GM12878 (cell line): ENCODE data around the gene DNAJC15. TPM values are rescaled to one million over a fixed set of nuclear protein-coding genes. Genes with fewer than 3 reads are reported as not detected.

Experiments
- CREM ChIP-seq: IDR thresholded peaks from 2 replicates; pipeline ENCODE4 v1.6.1; 2014; ENCODE audit warnings: antibody characterized with exemption, low read depth
- ETV6 ChIP-seq, 2 experiments: fragments of 450-650 bp in 1 of 2; IDR thresholded peaks in 1 of 2; conservative IDR thresholded peaks in 1 of 2; 2 replicates each; pipeline ENCODE4 v1.6.1; 2014; ENCODE audit warnings: antibody characterized with exemption in 1 of 2, borderline replicate concordance in 1 of 2, low read depth in 1 of 2, mild to moderate bottlenecking in 1 of 2, moderate library complexity in 1 of 2
- EZH2 ChIP-seq: IDR thresholded peaks from 2 replicates; pipeline ENCODE4 v1.6.1; 2012; ENCODE audit warnings: low read depth, mild to moderate bottlenecking, control low read depth, inconsistent platforms, low read length, borderline replicate concordance; ENCODE audit not compliant: control insufficient read depth
- GATAD2B ChIP-seq: fragments of 450-650 bp; conservative IDR thresholded peaks from 2 replicates; pipeline ENCODE4 v1.6.1; 2017; ENCODE audit warnings: low read depth, mild to moderate bottlenecking, moderate library complexity
- JUNB ChIP-seq: IDR thresholded peaks from 2 replicates; pipeline ENCODE4 v1.6.1; 2016; ENCODE audit warnings: antibody characterized with exemption, mild to moderate bottlenecking
- RFX5 ChIP-seq: IDR thresholded peaks from 2 replicates; pipeline ENCODE4 v1.6.1; 2011; ENCODE audit warnings: low read depth, low read length, improper control_type of control experiment
- SRF ChIP-seq, 2 experiments: IDR thresholded peaks; 2 replicates each; pipeline ENCODE4 v1.6.1; 2011; ENCODE audit warnings: low read depth in 2 of 2, low read length in 2 of 2, mild to moderate bottlenecking in 1 of 2, moderate library complexity in 1 of 2
- STAT3 ChIP-seq: IDR thresholded peaks from 2 replicates; pipeline ENCODE4 v1.6.1; 2011; ENCODE audit warnings: low read depth, low read length, improper control_type of control experiment
- polyA plus RNA-seq, 11 experiments: library from polyadenylated mRNA; depleted of rRNA in 4 of 11; unstranded in 6 of 11; stranded (reverse) in 5 of 11; fragments of >200 nt; fragmentation: Nextera tagmentation in 4 of 11; fragmentation: Illumina TruSeq in 1 of 11; extraction: Ambion mirVana in 4 of 11; extraction: Trizol in 1 of 11; gene quantifications; 1 replicate in 1 of 11; 2 replicates in 10 of 11; pipeline versions ENCODE4 v1.2.1 to v1.2.3, GENCODE V29; 2011 to 2016; ENCODE audit warnings: inconsistent platforms in 2 of 11, missing spikeins in 2 of 11, low read depth in 1 of 11
- total RNA-seq, 4 experiments: library from RNA; depleted of rRNA in 3 of 4; stranded (reverse); fragments of >200 nt in 3 of 4; fragmentation: Illumina TruSeq in 1 of 4; extraction: Trizol in 1 of 4; gene quantifications; 2 replicates each; pipeline versions ENCODE4 v1.2.1 to v1.2.3, GENCODE V29; 2013 to 2021
- TF ChIP-seq, protein P1 (sequence below): IDR thresholded peaks from 2 replicates; pipeline ENCODE4 v1.6.1; 2012; ENCODE audit warnings: mild to moderate bottlenecking, low read depth, low read length
- TF ChIP-seq, protein P2 (sequence below): fragments of 450-650 bp; IDR thresholded peaks from 2 replicates; pipeline ENCODE4 v1.6.1; 2017; ENCODE audit warnings: mild to moderate bottlenecking, moderate library complexity
- TF ChIP-seq, protein P3 (sequence below): fragments of 450-650 bp; formaldehyde crosslinking; IDR thresholded peaks from 2 replicates; pipeline ENCODE4 v1.4.0; 2020; ENCODE audit warnings: mild to moderate bottlenecking, moderate library complexity
- TF ChIP-seq, protein P4 (sequence below): fragments of 450-650 bp; IDR thresholded peaks from 2 replicates; pipeline ENCODE4 v1.6.1; 2016; ENCODE audit warnings: mild to moderate bottlenecking, moderate library complexity, borderline replicate concordance

Gene DNAJC15
- total and polyA plus RNA-seq, 10 of the 15 experiments (the other 5 are each of a cell fraction or from before 2014, with no cell fraction given) = 13.1 to 104 (median 54.4) TPM

DNA sequence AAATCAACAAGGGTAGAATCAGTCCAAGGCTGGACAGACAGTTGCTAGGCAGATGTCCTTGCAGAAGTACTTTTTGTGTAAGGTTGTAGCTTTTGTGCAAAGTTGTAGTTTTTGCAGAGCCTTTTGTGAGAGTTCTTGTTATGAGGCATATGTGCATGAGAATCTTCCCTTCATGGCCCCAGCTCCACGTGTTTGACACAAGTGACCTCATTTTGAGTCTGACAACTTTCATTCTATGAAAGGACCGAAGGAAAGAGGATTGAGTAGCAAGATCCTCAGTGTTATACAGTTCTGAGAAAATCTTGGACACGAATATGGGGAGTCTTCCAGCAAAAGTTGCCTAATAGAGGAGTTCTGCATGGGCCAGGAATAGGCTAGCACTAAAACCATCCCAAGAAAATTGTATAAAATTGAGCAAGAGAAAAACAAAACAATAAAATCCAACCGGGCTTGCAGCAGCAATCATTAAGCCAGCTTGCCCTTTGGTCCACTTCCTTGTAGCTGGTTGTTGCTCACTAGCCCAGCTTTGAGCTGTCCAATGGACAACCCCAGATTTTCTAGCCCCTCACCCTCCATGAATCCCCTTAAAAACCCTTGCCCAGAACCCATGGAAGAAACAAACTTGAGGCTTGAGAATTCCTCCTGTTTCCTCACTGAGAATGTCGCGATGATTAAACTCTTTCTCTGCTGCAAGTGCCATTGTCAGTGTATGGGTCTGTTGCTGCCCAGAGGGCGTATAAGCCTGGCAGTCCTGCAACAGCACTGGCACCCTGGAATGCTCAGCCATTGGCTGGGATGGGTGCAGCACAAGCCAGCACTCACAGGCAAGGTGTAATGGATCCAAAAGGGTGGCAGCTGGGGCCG, 37.8 kb upstream of the DNAJC15 start (continued):
- TF ChIP-seq GATAD2B (no peak), JUNB (no peak; the same call in 1 of the 2 replicates), CREM (no peak), RFX5 (0 out of 2 replicates have a peak, but pooled peaks have one; percentile 40), STAT3 (no peak), ETV6 (conservative IDR thresholded peaks at IDR 0.05 in 1 of 2, IDR thresholded peaks at IDR 0.05 in 1 of 2; ENCODE audit: borderline replicate concordance in 1 of 2, low read depth in 1 of 2) (no peak), SRF (IDR thresholded peaks at IDR 0.05; ENCODE audit: low read depth in 2 of 2, low read length in 2 of 2) (no peak), EZH2 (no peak)
- TF ChIP-seq, protein P1, sequence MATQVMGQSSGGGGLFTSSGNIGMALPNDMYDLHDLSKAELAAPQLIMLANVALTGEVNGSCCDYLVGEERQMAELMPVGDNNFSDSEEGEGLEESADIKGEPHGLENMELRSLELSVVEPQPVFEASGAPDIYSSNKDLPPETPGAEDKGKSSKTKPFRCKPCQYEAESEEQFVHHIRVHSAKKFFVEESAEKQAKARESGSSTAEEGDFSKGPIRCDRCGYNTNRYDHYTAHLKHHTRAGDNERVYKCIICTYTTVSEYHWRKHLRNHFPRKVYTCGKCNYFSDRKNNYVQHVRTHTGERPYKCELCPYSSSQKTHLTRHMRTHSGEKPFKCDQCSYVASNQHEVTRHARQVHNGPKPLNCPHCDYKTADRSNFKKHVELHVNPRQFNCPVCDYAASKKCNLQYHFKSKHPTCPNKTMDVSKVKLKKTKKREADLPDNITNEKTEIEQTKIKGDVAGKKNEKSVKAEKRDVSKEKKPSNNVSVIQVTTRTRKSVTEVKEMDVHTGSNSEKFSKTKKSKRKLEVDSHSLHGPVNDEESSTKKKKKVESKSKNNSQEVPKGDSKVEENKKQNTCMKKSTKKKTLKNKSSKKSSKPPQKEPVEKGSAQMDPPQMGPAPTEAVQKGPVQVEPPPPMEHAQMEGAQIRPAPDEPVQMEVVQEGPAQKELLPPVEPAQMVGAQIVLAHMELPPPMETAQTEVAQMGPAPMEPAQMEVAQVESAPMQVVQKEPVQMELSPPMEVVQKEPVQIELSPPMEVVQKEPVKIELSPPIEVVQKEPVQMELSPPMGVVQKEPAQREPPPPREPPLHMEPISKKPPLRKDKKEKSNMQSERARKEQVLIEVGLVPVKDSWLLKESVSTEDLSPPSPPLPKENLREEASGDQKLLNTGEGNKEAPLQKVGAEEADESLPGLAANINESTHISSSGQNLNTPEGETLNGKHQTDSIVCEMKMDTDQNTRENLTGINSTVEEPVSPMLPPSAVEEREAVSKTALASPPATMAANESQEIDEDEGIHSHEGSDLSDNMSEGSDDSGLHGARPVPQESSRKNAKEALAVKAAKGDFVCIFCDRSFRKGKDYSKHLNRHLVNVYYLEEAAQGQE = no peak
- TF ChIP-seq, protein P2, sequence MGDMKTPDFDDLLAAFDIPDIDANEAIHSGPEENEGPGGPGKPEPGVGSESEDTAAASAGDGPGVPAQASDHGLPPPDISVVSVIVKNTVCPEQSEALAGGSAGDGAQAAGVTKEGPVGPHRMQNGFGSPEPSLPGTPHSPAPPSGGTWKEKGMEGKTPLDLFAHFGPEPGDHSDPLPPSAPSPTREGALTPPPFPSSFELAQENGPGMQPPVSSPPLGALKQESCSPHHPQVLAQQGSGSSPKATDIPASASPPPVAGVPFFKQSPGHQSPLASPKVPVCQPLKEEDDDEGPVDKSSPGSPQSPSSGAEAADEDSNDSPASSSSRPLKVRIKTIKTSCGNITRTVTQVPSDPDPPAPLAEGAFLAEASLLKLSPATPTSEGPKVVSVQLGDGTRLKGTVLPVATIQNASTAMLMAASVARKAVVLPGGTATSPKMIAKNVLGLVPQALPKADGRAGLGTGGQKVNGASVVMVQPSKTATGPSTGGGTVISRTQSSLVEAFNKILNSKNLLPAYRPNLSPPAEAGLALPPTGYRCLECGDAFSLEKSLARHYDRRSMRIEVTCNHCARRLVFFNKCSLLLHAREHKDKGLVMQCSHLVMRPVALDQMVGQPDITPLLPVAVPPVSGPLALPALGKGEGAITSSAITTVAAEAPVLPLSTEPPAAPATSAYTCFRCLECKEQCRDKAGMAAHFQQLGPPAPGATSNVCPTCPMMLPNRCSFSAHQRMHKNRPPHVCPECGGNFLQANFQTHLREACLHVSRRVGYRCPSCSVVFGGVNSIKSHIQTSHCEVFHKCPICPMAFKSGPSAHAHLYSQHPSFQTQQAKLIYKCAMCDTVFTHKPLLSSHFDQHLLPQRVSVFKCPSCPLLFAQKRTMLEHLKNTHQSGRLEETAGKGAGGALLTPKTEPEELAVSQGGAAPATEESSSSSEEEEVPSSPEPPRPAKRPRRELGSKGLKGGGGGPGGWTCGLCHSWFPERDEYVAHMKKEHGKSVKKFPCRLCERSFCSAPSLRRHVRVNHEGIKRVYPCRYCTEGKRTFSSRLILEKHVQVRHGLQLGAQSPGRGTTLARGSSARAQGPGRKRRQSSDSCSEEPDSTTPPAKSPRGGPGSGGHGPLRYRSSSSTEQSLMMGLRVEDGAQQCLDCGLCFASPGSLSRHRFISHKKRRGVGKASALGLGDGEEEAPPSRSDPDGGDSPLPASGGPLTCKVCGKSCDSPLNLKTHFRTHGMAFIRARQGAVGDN = peak; percentile 85
- TF ChIP-seq, protein P3, sequence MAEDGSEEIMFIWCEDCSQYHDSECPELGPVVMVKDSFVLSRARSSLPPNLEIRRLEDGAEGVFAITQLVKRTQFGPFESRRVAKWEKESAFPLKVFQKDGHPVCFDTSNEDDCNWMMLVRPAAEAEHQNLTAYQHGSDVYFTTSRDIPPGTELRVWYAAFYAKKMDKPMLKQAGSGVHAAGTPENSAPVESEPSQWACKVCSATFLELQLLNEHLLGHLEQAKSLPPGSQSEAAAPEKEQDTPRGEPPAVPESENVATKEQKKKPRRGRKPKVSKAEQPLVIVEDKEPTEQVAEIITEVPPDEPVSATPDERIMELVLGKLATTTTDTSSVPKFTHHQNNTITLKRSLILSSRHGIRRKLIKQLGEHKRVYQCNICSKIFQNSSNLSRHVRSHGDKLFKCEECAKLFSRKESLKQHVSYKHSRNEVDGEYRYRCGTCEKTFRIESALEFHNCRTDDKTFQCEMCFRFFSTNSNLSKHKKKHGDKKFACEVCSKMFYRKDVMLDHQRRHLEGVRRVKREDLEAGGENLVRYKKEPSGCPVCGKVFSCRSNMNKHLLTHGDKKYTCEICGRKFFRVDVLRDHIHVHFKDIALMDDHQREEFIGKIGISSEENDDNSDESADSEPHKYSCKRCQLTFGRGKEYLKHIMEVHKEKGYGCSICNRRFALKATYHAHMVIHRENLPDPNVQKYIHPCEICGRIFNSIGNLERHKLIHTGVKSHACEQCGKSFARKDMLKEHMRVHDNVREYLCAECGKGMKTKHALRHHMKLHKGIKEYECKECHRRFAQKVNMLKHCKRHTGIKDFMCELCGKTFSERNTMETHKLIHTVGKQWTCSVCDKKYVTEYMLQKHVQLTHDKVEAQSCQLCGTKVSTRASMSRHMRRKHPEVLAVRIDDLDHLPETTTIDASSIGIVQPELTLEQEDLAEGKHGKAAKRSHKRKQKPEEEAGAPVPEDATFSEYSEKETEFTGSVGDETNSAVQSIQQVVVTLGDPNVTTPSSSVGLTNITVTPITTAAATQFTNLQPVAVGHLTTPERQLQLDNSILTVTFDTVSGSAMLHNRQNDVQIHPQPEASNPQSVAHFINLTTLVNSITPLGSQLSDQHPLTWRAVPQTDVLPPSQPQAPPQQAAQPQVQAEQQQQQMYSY (CRISPR knock-in tag) = no peak
- TF ChIP-seq, protein P4, sequence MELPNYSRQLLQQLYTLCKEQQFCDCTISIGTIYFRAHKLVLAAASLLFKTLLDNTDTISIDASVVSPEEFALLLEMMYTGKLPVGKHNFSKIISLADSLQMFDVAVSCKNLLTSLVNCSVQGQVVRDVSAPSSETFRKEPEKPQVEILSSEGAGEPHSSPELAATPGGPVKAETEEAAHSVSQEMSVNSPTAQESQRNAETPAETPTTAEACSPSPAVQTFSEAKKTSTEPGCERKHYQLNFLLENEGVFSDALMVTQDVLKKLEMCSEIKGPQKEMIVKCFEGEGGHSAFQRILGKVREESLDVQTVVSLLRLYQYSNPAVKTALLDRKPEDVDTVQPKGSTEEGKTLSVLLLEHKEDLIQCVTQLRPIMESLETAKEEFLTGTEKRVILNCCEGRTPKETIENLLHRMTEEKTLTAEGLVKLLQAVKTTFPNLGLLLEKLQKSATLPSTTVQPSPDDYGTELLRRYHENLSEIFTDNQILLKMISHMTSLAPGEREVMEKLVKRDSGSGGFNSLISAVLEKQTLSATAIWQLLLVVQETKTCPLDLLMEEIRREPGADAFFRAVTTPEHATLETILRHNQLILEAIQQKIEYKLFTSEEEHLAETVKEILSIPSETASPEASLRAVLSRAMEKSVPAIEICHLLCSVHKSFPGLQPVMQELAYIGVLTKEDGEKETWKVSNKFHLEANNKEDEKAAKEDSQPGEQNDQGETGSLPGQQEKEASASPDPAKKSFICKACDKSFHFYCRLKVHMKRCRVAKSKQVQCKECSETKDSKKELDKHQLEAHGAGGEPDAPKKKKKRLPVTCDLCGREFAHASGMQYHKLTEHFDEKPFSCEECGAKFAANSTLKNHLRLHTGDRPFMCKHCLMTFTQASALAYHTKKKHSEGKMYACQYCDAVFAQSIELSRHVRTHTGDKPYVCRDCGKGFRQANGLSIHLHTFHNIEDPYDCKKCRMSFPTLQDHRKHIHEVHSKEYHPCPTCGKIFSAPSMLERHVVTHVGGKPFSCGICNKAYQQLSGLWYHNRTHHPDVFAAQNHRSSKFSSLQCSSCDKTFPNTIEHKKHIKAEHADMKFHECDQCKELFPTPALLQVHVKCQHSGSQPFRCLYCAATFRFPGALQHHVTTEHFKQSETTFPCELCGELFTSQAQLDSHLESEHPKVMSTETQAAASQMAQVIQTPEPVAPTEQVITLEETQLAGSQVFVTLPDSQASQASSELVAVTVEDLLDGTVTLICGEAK = no peak
